H9 (cell line): ENCODE measurements around the gene GABRB1. TPM values are rescaled to one million over a fixed set of nuclear protein-coding genes. Genes with fewer than 3 reads are reported as not detected.

Experiments
- DNase-seq: peaks from one replicate; pipeline ENCODE4 v3.0.0-alpha.2; 2017
- H2AFZ ChIP-seq: one replicate; pipeline ENCODE4 v1.6.1; 2013; ENCODE audit warnings: mild to moderate bottlenecking, low read length, control low read depth, moderate library complexity
- H2AK5ac ChIP-seq: 2 replicates; pipeline ENCODE4 v1.6.1; 2013; ENCODE audit warnings: low read length, control low read depth, mixed read lengths; ENCODE audit not compliant: insufficient read length
- H2BK120ac ChIP-seq: one replicate; pipeline ENCODE4 v1.6.1; 2013; ENCODE audit warnings: low read depth, mild to moderate bottlenecking, low read length, control low read depth, inconsistent platforms; ENCODE audit not compliant: poor library complexity, severe bottlenecking
- H2BK12ac ChIP-seq: 2 replicates; pipeline ENCODE4 v1.6.1; 2013; ENCODE audit warnings: low read length, control low read depth, mixed read lengths, low read depth; ENCODE audit not compliant: insufficient read length
- H2BK15ac ChIP-seq: 2 replicates; pipeline ENCODE4 v1.6.1; 2013; ENCODE audit warnings: low read depth, low read length, control low read depth
- H2BK20ac ChIP-seq: one replicate; pipeline ENCODE4 v1.6.1; 2013; ENCODE audit warnings: low read depth, mild to moderate bottlenecking, low read length, control low read depth, inconsistent platforms; ENCODE audit not compliant: poor library complexity, severe bottlenecking
- H2BK5ac ChIP-seq: 2 replicates; pipeline ENCODE4 v1.6.1; 2013; ENCODE audit warnings: low read length, control low read depth, mixed read lengths; ENCODE audit not compliant: insufficient read length
- H3K14ac ChIP-seq: 2 replicates; pipeline ENCODE4 v1.6.1; 2013; ENCODE audit warnings: low read length, control low read depth; ENCODE audit not compliant: insufficient read depth
- H3K18ac ChIP-seq: 2 replicates; pipeline ENCODE4 v1.6.1; 2013; ENCODE audit warnings: low read depth, mild to moderate bottlenecking, mixed read lengths, low read length, control low read depth; ENCODE audit not compliant: insufficient read length
- H3K23ac ChIP-seq: 2 replicates; pipeline ENCODE4 v1.6.1; 2013; ENCODE audit warnings: low read length, control low read depth, mixed read lengths, low read depth; ENCODE audit not compliant: insufficient read length
- H3K23me2 ChIP-seq: 2 replicates; pipeline ENCODE4 v1.6.1; 2013; ENCODE audit warnings: low read depth, mild to moderate bottlenecking, mixed read lengths, low read length, control low read depth; ENCODE audit not compliant: insufficient read length, poor library complexity, severe bottlenecking
- H3K27ac ChIP-seq: 2 replicates; pipeline ENCODE4 v1.5.1; 2013; ENCODE audit warnings: low read length, control low read depth, mixed read lengths, low read depth; ENCODE audit not compliant: insufficient read length
- H3K27me3 ChIP-seq: 2 replicates; pipeline ENCODE4 v1.6.1; 2013; ENCODE audit warnings: low read length, control low read depth, inconsistent platforms; ENCODE audit not compliant: insufficient read depth
- H3K4ac ChIP-seq: 2 replicates; pipeline ENCODE4 v1.6.1; 2013; ENCODE audit warnings: low read depth, mild to moderate bottlenecking, control low read depth, inconsistent platforms, low read length, moderate library complexity
- H3K4me1 ChIP-seq: 2 replicates; pipeline ENCODE4 v1.6.1; 2013; ENCODE audit warnings: low read length, control low read depth, inconsistent platforms; ENCODE audit not compliant: insufficient read depth
- H3K4me2 ChIP-seq: 2 replicates; pipeline ENCODE4 v1.6.1; 2013; ENCODE audit warnings: low read length, control low read depth, mixed read lengths; ENCODE audit not compliant: insufficient read length, insufficient read depth
- H3K56ac ChIP-seq: 2 replicates; pipeline ENCODE4 v1.6.1; 2013; ENCODE audit warnings: low read depth, mild to moderate bottlenecking, mixed read lengths, low read length, control low read depth; ENCODE audit not compliant: insufficient read length
- H3K79me1 ChIP-seq: 2 replicates; pipeline ENCODE4 v1.6.1; 2013; ENCODE audit warnings: low read depth, mild to moderate bottlenecking, moderate library complexity, low read length, control low read depth, inconsistent platforms; ENCODE audit not compliant: insufficient read depth, poor library complexity, severe bottlenecking
- H3K79me2 ChIP-seq: 2 replicates; pipeline ENCODE4 v1.6.1; 2013; ENCODE audit warnings: low read length, control low read depth, inconsistent platforms; ENCODE audit not compliant: insufficient read depth
- H3K9ac ChIP-seq: 2 replicates; pipeline ENCODE4 v1.6.1; 2013; ENCODE audit warnings: low read length, control low read depth, mixed read lengths; ENCODE audit not compliant: insufficient read length; ENCODE audit errors: extremely low read depth
- H3K9me3 ChIP-seq: one replicate; pipeline ENCODE4 v1.6.1; 2013; ENCODE audit warnings: low read depth, low read length, inconsistent platforms; ENCODE audit not compliant: control insufficient read depth
- H3T11ph ChIP-seq: one replicate; pipeline ENCODE4 v1.6.1; 2013; ENCODE audit warnings: mild to moderate bottlenecking, low read length, control low read depth, inconsistent platforms
- H4K20me1 ChIP-seq: one replicate; pipeline ENCODE4 v1.6.1; 2013; ENCODE audit not compliant: control insufficient read depth, insufficient read length, insufficient read depth
- H4K5ac ChIP-seq: 2 replicates; pipeline ENCODE4 v1.6.1; 2013; ENCODE audit warnings: low read depth, mild to moderate bottlenecking, mixed read lengths, low read length, control low read depth; ENCODE audit not compliant: insufficient read length
- H4K8ac ChIP-seq: replicated peaks from 2 replicates; pipeline ENCODE4 v1.6.1; 2013; ENCODE audit warnings: low read length, control low read depth, mixed read lengths, low read depth; ENCODE audit not compliant: insufficient read length
- H4K91ac ChIP-seq: 2 replicates; pipeline ENCODE4 v1.6.1; 2013; ENCODE audit warnings: low read depth, mild to moderate bottlenecking, moderate library complexity, mixed read lengths, low read length, control low read depth; ENCODE audit not compliant: insufficient read length
- H3K27ac Mint-ChIP-seq, 3 experiments: 2 replicates in 2 of 3; 3 replicates in 1 of 3; pipeline ENCODE4 v1.8.0; 2020 to 2021; ENCODE audit warnings: mixed read lengths in 3 of 3, mild to moderate bottlenecking in 1 of 3, moderate library complexity in 1 of 3
- H3K27me3 Mint-ChIP-seq: 2 replicates; pipeline ENCODE4 v1.8.0; 2021; ENCODE audit warnings: low read depth, mild to moderate bottlenecking, moderate library complexity, mixed read lengths
- H3K36me3 Mint-ChIP-seq, 3 experiments: 2 replicates in 2 of 3; 3 replicates in 1 of 3; pipeline ENCODE4 v1.8.0; 2020 to 2021; ENCODE audit warnings: low read depth in 3 of 3, mixed read lengths in 3 of 3; ENCODE audit not compliant: insufficient read depth in 1 of 3
- H3K4me1 Mint-ChIP-seq, 2 experiments: 2 replicates each; pipeline ENCODE4 v1.8.0; 2020; ENCODE audit warnings: mixed read lengths in 2 of 2
- H3K4me3 Mint-ChIP-seq, 2 experiments: 2 replicates in 1 of 2; 3 replicates in 1 of 2; pipeline ENCODE4 v1.8.0; 2020 to 2021; ENCODE audit warnings: mild to moderate bottlenecking in 2 of 2, mixed read lengths in 2 of 2, moderate library complexity in 1 of 2
- H3K9me3 Mint-ChIP-seq, 2 experiments: 2 replicates in 1 of 2; 3 replicates in 1 of 2; pipeline ENCODE4 v1.8.0; 2020; ENCODE audit warnings: mild to moderate bottlenecking in 2 of 2, mixed read lengths in 2 of 2, moderate library complexity in 1 of 2
- WGBS: extraction: QIAGEN DNeasy Blood & Tissue Kit; methylation state at CpG from one replicate; pipeline ENCODE4 v1.1.7; 2013; ENCODE audit warnings: missing lambda C conversion rate, low lambda C conversion rate, mixed read lengths; ENCODE audit not compliant: insufficient read length; ENCODE audit errors: extremely low coverage; 5-methylcytosine and 5-hydroxymethylcytosine counted together
- total RNA-seq: library from RNA; stranded (reverse); gene quantifications from 2 replicates; pipeline ENCODE4 v1.2.1, GENCODE V29; 2021
- TF ChIP-seq, protein P1 (sequence below): fragments of 200-600 bp; sonication (generic); conservative IDR thresholded peaks from 3 replicates; pipeline ENCODE4 v1.8.0; 2021; ENCODE audit warnings: antibody characterized with exemption, mild to moderate bottlenecking

The GABRB1 gene
- total RNA-seq, 1 experiment from 2014 or later = 0.39 TPM

DNA sequence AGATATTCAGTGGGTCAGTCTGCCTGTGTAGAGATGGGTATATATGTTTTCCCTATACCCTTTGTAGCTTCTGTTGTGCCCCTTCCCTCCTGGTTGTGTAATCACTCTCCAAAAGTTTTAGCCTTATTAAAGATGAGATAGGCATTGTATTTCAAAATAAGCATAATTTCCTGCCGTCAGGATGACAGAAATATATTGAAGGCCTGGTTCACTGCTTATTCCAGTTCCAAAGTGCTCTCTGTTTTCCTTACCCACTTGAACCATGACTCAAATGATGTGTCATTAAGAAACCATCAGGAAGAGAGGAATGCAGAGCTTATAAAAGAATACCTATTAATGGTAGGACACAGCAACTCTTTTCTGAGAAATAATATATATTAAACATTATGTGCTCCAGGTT lies 178.5 kb downstream of the GABRB1 start:
- Histone ChIP-seq H3K27ac (no peak overlapping the region), H3T11ph (no peak overlapping the region), H3K9me3 (no peaks in the 10 kb centered on the region), H4K91ac (no peak overlapping the region), H3K23ac (no peak overlapping the region), H4K5ac (no peak overlapping the region), H3K4ac (no peak overlapping the region), H2BK12ac (no peak overlapping the region), H2BK20ac (no peak overlapping the region), H3K79me1 (no peaks in the 10 kb centered on the region), H3K4me2 (no peak overlapping the region), H4K8ac (no peak overlapping the region), H4K20me1 (no peaks in the 10 kb centered on the region), H2BK5ac (no peak overlapping the region), H2AK5ac (no peak overlapping the region), H2BK15ac (no peak overlapping the region), H2BK120ac (no peak overlapping the region), H3K18ac (no peak overlapping the region), H3K27me3 (no peaks in the 10 kb centered on the region), H3K23me2 (no peaks in the 10 kb centered on the region), H2AFZ (no peak overlapping the region), H3K4me1 (no peaks in the 10 kb centered on the region; the same call in 1 of the 2 replicates), H3K9ac (no peak overlapping the region), H3K79me2 (no peaks in the 10 kb centered on the region), H3K14ac (no peak overlapping the region), H3K56ac (no peak overlapping the region)
- Mint-ChIP-seq H3K4me1 (peaks cover 13 to 15% of the 10 kb centered on the region in 2 experiments), H3K4me3 (no peak overlapping the region), H3K27ac (no peak overlapping the region), H3K27me3 (no peaks in the 10 kb centered on the region), H3K9me3 (no peaks in the 10 kb centered on the region), H3K36me3 (0 out of 7 replicates have a peak, but pooled peaks cover 0 to under 1% (median 0%) of the 10 kb centered on the region in 3 experiments)
- DNase-seq = no peak
- WGBS = no CpG with 5 or more reads among the region's 1 CpG
- TF ChIP-seq, protein P1, sequence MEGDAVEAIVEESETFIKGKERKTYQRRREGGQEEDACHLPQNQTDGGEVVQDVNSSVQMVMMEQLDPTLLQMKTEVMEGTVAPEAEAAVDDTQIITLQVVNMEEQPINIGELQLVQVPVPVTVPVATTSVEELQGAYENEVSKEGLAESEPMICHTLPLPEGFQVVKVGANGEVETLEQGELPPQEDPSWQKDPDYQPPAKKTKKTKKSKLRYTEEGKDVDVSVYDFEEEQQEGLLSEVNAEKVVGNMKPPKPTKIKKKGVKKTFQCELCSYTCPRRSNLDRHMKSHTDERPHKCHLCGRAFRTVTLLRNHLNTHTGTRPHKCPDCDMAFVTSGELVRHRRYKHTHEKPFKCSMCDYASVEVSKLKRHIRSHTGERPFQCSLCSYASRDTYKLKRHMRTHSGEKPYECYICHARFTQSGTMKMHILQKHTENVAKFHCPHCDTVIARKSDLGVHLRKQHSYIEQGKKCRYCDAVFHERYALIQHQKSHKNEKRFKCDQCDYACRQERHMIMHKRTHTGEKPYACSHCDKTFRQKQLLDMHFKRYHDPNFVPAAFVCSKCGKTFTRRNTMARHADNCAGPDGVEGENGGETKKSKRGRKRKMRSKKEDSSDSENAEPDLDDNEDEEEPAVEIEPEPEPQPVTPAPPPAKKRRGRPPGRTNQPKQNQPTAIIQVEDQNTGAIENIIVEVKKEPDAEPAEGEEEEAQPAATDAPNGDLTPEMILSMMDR = no peak
